HepG2 (cell line): ENCODE data around the gene DNAJC4. TPM values are rescaled to one million over a fixed set of nuclear protein-coding genes. Genes with fewer than 3 reads are reported as not detected.

ENCODE experiments used
- ATAC-seq: fragments of 200-7000 bp; cut with Tn5 transposase; 3 replicates; pipeline ENCODE4 v1.9.1; 2020; ENCODE audit warnings: mild to moderate bottlenecking, moderate library complexity
- BruUV-seq: library from RNA; stranded (reverse); fragments of 400-500 nt; replicated peaks from 2 replicates; lab custom pipeline; 2021; lab: Mats Ljungman, UMichigan
- CTCF ChIA-PET: fragments of 300-600 bp; formaldehyde crosslinking; extraction: SDS; loops from one replicate; lab custom pipeline; 2021; ENCODE audit warnings: low total read pairs, inconsistent platforms, low intra/inter-chr PET ratio; lab: Yijun Ruan, JAX
- POLR2A ChIA-PET: fragments of 350-600 bp; sonication (Branson Sonifier 250); formaldehyde crosslinking; loops from one replicate; lab custom pipeline; 2020; ENCODE audit warnings: antibody characterized with exemption, inconsistent platforms; lab: Yijun Ruan, JAX
- DNase-seq: peaks from one replicate; pipeline ENCODE4 v3.0.0-alpha.2; 2015; ENCODE audit warnings: low spot score
- FAIRE-seq: peaks from 3 replicates; lab custom pipeline; 2011; peaks lifted over from hg19 to GRCh38; lab: Jason Lieb, UNC
- H2AFZ ChIP-seq: one replicate; pipeline ENCODE4 v1.6.1; 2011; ENCODE audit warnings: low read length, inconsistent platforms
- H3K27ac ChIP-seq: fragments of 300-600 bp; 3 replicates; pipeline ENCODE4 v1.8.0; 2011; ENCODE audit warnings: mixed run types, mild to moderate bottlenecking, mixed read lengths, low read length, inconsistent platforms; ENCODE audit not compliant: insufficient read depth; ENCODE audit errors: extremely low read length
- H3K27me3 ChIP-seq, 2 experiments: fragments of 200-600 bp in 1 of 2; 2 replicates in 1 of 2; 3 replicates in 1 of 2; pipeline versions ENCODE4 v1.6.0 to v1.8.0; 2011; ENCODE audit warnings: low read length in 2 of 2, mild to moderate bottlenecking in 2 of 2, moderate library complexity in 2 of 2, inconsistent platforms in 1 of 2; ENCODE audit not compliant: insufficient read depth in 2 of 2, control insufficient read depth in 1 of 2
- H3K36me3 ChIP-seq, 2 experiments: fragments of 200-600 bp in 1 of 2; replicated peaks in 1 of 2; 2 replicates in 1 of 2; 3 replicates in 1 of 2; pipeline versions ENCODE4 v1.5.1 to v1.8.0; 2011; ENCODE audit warnings: low read length in 2 of 2, inconsistent platforms in 1 of 2; ENCODE audit not compliant: insufficient read depth in 2 of 2, control insufficient read depth in 1 of 2
- H3K4me1 ChIP-seq: 2 replicates; pipeline ENCODE4 v1.5.1; 2012; ENCODE audit warnings: low read length, inconsistent platforms; ENCODE audit not compliant: insufficient read depth
- H3K4me2 ChIP-seq: 2 replicates; pipeline ENCODE4 v1.6.0; 2011; ENCODE audit warnings: low read depth, low read length, inconsistent platforms
- H3K4me3 ChIP-seq, 3 experiments: fragments of 200-600 bp in 1 of 3; sonication (generic), shearing (Covaris generic) in 1 of 3; replicated peaks in 1 of 3; 2 replicates each; pipeline ENCODE4 v1.5.1; 2011 to 2016; ENCODE audit warnings: low read length in 3 of 3, inconsistent platforms in 2 of 3, low read depth in 2 of 3, mild to moderate bottlenecking in 2 of 3, control low read depth in 1 of 3, mixed read lengths in 1 of 3; ENCODE audit not compliant: insufficient read depth in 1 of 3
- H3K79me2 ChIP-seq: one replicate; pipeline ENCODE4 v1.6.1; 2011; ENCODE audit warnings: low read length, inconsistent platforms; ENCODE audit not compliant: insufficient read depth
- H3K9ac ChIP-seq: 2 replicates; pipeline ENCODE4 v1.6.0; 2011; ENCODE audit warnings: mild to moderate bottlenecking, low read depth, low read length, inconsistent platforms; ENCODE audit not compliant: insufficient read depth
- H3K9me3 ChIP-seq: 2 replicates; pipeline ENCODE4 v1.5.1; 2012; ENCODE audit warnings: mild to moderate bottlenecking, low read length
- H4K20me1 ChIP-seq: 2 replicates; pipeline ENCODE4 v1.6.0; 2011; ENCODE audit warnings: inconsistent platforms, mild to moderate bottlenecking, low read length, moderate library complexity; ENCODE audit not compliant: insufficient read depth
- AGO1 ChIP-seq: fragments of 200-400 bp; formaldehyde crosslinking; IDR thresholded peaks from 2 replicates; pipeline ENCODE4 v1.6.1; 2017; ENCODE audit warnings: mild to moderate bottlenecking, low read depth, low read length, moderate library complexity; ENCODE audit not compliant: poor library complexity, severe bottlenecking
- AGO2 ChIP-seq: fragments of 200-400 bp; formaldehyde crosslinking; optimal IDR thresholded peaks from 2 replicates; pipeline ENCODE3; 2017; ENCODE audit warnings: mild to moderate bottlenecking, low read depth, low read length, moderate library complexity
- FOXO1 ChIP-seq: sonication (generic); formaldehyde crosslinking; IDR thresholded peaks from 2 replicates; pipeline ENCODE4 v1.4.0; 2020; ENCODE audit warnings: missing genetic modification reagents
- HNRNPL ChIP-seq: fragments of 200-400 bp; formaldehyde crosslinking; IDR thresholded peaks from 2 replicates; pipeline ENCODE4 v1.6.1; 2017; ENCODE audit warnings: mild to moderate bottlenecking, low read depth, low read length
- SETDB1 ChIP-seq: sonication (generic); formaldehyde crosslinking; IDR thresholded peaks from 2 replicates; pipeline ENCODE4 v1.5.1; 2020; ENCODE audit warnings: missing genetic modification reagents, mild to moderate bottlenecking, borderline replicate concordance
- ZNF629 ChIP-seq: sonication (generic); formaldehyde crosslinking; conservative IDR thresholded peaks from 2 replicates; pipeline ENCODE4 v1.5.0; 2020; ENCODE audit warnings: missing genetic modification reagents
- WGBS: methylation state at CpG from one replicate; pipeline ENCODE4 v1.1.6; 2017; ENCODE audit warnings: low lambda C conversion rate; 5-methylcytosine and 5-hydroxymethylcytosine counted together
- in situ Hi-C: cut with HindIII; loops from 2 replicates; pipeline ENCODE4 v1.10.0; 2017; ENCODE audit warnings: low pct_unique_long_range_greater_than_20kb; ENCODE audit not compliant: extremely low pct_ligation_motif_present
- intact Hi-C: fragments of 100-400 bp; cut with micrococcal nuclease; formaldehyde crosslinking; loops from one replicate; pipeline ENCODE4 v1.10.0; 2022; ENCODE audit not compliant: unreplicated experiment
- polyA plus RNA-seq, 8 experiments: library from polyadenylated mRNA; depleted of rRNA in 3 of 8; stranded (reverse) in 7 of 8; unstranded in 1 of 8; fragments of >200 nt; fragmentation: Illumina TruSeq in 4 of 8; extraction: Trizol in 4 of 8; gene quantifications; 2 replicates each; pipeline versions ENCODE4 v1.2.1 to v1.2.3, GENCODE V29; 2011 to 2016; ENCODE audit warnings: low read depth in 4 of 8, missing spikeins in 1 of 8, mixed read lengths in 1 of 8; ENCODE audit not compliant: insufficient read depth in 1 of 8
- total RNA-seq, 5 experiments: library from RNA; depleted of rRNA; stranded (reverse); fragments of >200 nt; fragmentation: Illumina TruSeq; extraction: Trizol; gene quantifications; 2 replicates each; pipeline ENCODE4 v1.2.3, GENCODE V29; 2016; ENCODE audit warnings: low read depth in 1 of 5

The DNAJC4 gene
- total and polyA plus RNA-seq, 2 of the 13 experiments (the other 11 are each of a cell fraction or from before 2014, with no cell fraction given), result 10.3 to 60.8 TPM

DNA sequence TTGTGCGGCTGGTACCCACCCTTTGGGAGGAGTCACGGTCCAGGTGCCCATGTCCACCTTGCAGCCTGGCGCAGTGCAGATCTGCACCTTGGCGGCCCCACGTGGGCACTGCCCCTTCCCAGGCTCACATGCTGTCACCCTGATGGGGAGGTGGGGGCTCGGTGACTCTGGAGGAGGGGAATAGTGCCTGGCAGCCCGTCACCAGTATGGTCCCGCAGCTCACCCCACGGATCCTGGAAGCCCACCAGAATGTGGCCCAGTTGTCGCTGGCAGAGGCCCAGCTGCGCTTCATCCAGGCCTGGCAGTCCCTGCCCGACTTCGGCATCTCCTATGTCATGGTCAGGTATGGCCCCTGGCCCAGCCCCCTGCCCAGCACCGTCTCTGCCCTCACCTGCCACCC lies 9.6 kb upstream of the DNAJC4 start:
- ChIA-PET CTCF (no interaction called here), POLR2A (no interaction called here)
- Histone ChIP-seq H3K36me3 (peaks cover 0 to 3% of the 10 kb centered on the region in 2 experiments; a peak in 2 of 5 replicates), H3K27me3 (no peaks in the 10 kb centered on the region), H3K4me2 (no peak overlapping the region), H3K4me3 (no peak overlapping the region), H3K79me2 (no peaks in the 10 kb centered on the region), H4K20me1 (no peaks in the 10 kb centered on the region), H3K9me3 (no peaks in the 10 kb centered on the region), H3K4me1 (peaks cover 32% of the 10 kb centered on the region), H3K27ac (no peak overlapping the region), H3K9ac (no peak overlapping the region), H2AFZ (no peak overlapping the region)
- WGBS, result no CpG with 5 or more reads among the region's 14 CpGs
- in situ Hi-C loops, result no loop called here
- no peak for DNase-seq
- FAIRE-seq, result no peak
- BruUV-seq, result no TSS peak
- intact Hi-C loops, result no loop called here
- TF ChIP-seq FOXO1 (CRISPR knock-in tag), result no peak
- peak; percentile 66 for TF ChIP-seq AGO2
- peak; percentile 7 for TF ChIP-seq AGO1
- peak; percentile 69; the same call in 1 of the 2 replicates for TF ChIP-seq HNRNPL
- no peak for ATAC-seq

DNA sequence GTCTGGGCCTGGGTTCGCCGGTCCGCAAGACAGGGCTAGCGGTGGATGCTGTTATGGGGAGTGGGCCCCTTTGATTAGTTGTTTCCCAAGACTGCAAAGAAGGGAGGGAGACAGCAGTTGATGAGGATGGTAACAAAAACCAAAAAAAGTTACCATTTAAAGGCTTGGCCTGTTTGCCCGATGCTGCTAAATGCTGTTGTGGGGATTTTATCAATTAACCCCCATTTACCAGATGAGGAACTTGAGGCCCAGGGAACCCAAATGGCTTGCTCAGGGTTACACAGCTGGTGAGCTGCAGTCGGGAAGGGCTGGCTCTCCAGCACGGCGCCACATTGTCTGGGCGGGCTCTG lies 7.7 kb upstream of the DNAJC4 start:
- in situ Hi-C loops (no loop called here), intact Hi-C loops (no loop called here)
- FAIRE-seq (no peak), DNase-seq (no peak), ATAC-seq (no peak)
- no TSS peak for BruUV-seq
- ChIA-PET POLR2A (no interaction called here), CTCF (no interaction called here)
- no peak overlapping the region for H3K9ac ChIP-seq
- H3K4me1 ChIP-seq, result peaks cover 41% of the 10 kb centered on the region
- no peaks in the 10 kb centered on the region for H4K20me1 ChIP-seq
- H3K4me2 ChIP-seq, result no peak overlapping the region
- no peaks in the 10 kb centered on the region for H3K79me2 ChIP-seq
- peaks cover 0 to 3% of the 10 kb centered on the region in 2 experiments; a peak in 2 of 5 replicates for H3K36me3 ChIP-seq
- no peak overlapping the region for H3K4me3 ChIP-seq
- no peak for TF ChIP-seq SETDB1 (CRISPR knock-in tag)
- peak; percentile 50; the same call in 1 of the 2 replicates for TF ChIP-seq ZNF629 (CRISPR knock-in tag)
- 96% methylated on average over 5 of the region's 9 CpGs for WGBS
- no peak overlapping the region for H3K27ac ChIP-seq
- H2AFZ ChIP-seq, result no peak overlapping the region
- no peaks in the 10 kb centered on the region for H3K9me3 ChIP-seq
- no peaks in the 10 kb centered on the region for H3K27me3 ChIP-seq
